Smooth muscle cell of the coronary artery (primary cell): ENCODE measurements around the gene SP140. TPM values are rescaled to one million over a fixed set of nuclear protein-coding genes. Genes with fewer than 3 reads are reported as not detected.

Experiments
- total RNA-seq: library from RNA; depleted of rRNA; stranded (reverse); fragments of >200 nt; gene quantifications from 2 replicates; pipeline ENCODE4 v1.2.3, GENCODE V29; 2014; ENCODE audit warnings: low replicate concordance

The SP140 gene
- 0.53 TPM in 1 of 2 replicates, not detected in the other for total RNA-seq

DNA sequence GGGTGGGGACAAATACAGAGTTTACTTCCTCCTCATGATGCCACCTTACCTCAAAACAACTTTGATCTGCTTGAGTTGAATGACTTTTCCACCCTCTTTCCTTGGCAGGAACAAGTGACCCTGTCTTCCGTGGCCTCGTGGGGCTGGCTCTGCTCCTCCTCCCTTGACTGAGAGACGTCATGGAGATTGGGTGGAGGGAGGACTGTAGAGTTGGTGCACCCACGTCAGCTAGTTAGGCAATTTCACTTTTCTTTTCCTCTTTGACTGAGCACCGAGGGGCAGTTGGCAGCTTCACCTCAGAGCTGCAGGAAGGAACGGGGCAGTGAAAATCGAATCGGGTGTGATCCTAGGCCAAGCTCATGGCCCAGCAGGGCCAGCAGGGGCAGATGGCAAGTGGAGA, at the start of gene SP140:
Gene SP140 (plus strand): TSS at position 251 of the 400 bp plus-strand sequence. CDS start 109 bp downstream, at position 360.

DNA sequence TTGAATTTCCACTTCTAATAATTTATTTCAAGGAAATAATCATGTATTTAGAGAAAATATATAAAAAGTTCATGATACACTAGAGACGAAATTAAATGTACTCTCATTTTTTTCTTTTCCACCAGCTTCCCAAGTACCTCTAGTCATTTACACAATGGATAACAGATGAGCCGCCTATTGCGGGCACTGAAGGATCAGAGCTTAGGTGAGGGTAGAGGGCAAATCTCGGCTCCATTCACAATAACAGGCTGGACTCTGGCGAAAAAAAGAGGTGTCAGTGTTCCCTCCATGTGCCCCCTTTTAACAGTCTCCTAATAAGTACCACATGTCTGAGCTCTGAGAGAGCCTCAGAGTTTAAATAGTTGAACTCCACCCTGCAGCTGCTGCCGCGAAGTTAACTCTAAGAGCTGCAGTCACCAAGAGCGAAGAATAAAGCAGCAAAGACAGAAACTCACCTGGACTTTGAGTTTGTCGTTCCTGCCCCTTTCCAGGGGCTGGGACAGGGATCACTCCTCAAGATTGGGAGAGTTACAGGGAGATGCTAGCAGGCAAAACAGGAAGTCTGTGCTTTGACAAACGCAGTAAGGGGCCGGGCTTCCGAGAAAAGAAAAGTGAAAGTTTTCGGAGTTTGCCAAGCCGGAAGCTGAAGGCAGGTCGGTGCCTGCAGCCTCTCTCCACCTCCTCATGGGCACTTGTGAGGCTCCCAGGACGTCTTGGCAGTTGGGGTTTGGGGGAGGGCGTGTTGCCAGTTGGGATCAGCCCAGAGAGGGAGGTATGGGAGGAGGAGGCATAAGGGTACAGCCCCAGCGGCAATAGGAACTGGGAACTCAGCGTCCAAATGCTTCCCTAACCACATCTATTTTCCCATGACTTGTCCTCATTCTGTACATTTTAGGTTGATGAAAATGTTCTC, 5.9 kb upstream of the SP140 start, which contains the start of gene SP110:
Gene SP110 (minus strand): TSS at position 566 of the 913 bp plus-strand sequence. CDS start 3,057 bp downstream, outside the sequence.

DNA sequence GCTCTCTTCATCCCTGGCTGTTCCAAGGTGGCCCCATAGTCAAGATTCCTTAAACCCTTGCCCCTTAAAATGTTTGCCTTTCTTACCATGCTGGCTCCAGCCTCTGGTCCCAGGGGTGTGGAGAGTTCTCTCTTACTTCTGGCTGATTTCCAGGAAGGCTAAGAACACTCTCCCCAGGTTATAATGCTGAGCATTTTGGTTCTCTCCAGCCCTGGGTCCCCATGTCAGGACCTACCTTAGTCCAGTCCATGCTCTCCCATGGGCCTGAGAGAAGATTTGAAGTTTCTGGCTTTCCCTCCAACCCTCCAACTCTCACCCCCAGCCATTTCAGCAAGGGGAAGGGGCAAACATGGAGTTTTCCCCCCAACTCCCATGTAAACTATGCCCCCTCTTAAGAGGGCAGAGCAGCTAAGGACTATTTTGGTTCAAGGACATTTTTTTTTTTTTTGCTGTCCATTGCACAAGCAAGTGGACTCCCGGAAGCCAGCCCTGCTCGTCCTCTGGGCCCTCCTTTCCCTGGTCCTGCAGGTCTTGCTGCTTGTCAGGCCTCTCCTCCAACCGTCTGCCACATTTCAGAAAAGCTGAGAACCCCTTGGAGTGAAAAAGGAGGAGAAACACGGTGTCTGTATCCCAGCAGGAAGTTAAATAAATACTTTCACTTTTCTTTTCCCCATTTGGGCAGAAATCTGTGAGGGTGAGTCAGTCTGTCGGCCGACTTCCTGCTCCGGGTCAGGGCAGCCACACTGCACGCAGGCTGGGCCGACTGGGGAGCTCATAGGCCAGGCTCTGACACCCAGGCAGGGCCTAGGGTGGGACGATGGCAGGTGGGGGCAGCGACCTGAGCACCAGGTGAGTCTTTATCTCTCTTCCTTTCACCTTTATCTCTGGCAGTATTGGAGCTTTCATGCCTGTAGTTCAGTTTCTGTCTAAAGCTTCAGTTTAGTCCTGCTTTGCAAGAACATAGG, 101.2 kb downstream of the SP140 start, which contains the start of gene SP140L:
Gene SP140L (plus strand): TSS at position 741 of the 965 bp plus-strand sequence. CDS start 77 bp downstream, at position 818.

Other genes starting within 250 kb of the SP140 start
- 0.47 and 3.2 TPM in 2 replicates for gene SLC16A14, start 156.8 kb upstream of the SP140 start, total RNA-seq
- gene SP110, start 5.8 kb upstream of the SP140 start, total RNA-seq, result 6.6 and 6.7 TPM in 2 replicates
- gene SP140L, start 101.5 kb downstream of the SP140 start, total RNA-seq, result 5.4 and 7.3 TPM in 2 replicates
- 68.8 and 153 TPM in 2 replicates for gene SP100, start 190.5 kb downstream of the SP140 start, total RNA-seq